Activated CD4-positive, alpha-beta T cell treated with anti-CD3 and anti-CD28 coated beads for 48 hours (primary cell): ENCODE results near the gene FRMD1.

Experiments
- DNase-seq: peaks from one replicate; pipeline ENCODE4 v3.0.0-alpha.2; 2020

The FRMD1 gene

DNA sequence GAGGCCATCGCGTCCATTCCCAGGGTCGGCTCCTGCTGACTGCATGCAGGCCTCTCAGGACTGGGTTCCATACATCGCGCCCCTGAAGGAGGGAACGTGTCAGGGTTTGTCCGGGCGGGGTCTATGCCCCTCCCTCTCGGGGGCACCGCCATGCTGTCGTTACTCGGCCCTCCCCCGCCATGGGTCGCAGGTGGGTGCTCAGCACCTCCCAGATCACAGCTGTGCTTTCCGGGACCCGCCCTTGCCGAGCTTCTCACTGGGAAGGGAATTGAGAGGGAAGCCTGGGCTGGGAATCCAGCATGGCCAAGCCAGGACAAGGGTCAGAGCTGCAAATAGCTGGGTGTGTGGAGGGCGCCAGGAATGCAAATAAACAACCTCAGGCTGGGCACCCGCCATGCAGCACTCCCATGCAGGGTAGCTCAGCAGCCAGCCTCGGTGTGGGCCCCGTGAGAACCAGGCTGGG lies at the start of gene FRMD1:
Gene FRMD1 (minus strand): TSS at position 270 of the 463 bp plus-strand sequence. CDS start 118 bp downstream, at position 152.
- no peak for DNase-seq

DNA sequence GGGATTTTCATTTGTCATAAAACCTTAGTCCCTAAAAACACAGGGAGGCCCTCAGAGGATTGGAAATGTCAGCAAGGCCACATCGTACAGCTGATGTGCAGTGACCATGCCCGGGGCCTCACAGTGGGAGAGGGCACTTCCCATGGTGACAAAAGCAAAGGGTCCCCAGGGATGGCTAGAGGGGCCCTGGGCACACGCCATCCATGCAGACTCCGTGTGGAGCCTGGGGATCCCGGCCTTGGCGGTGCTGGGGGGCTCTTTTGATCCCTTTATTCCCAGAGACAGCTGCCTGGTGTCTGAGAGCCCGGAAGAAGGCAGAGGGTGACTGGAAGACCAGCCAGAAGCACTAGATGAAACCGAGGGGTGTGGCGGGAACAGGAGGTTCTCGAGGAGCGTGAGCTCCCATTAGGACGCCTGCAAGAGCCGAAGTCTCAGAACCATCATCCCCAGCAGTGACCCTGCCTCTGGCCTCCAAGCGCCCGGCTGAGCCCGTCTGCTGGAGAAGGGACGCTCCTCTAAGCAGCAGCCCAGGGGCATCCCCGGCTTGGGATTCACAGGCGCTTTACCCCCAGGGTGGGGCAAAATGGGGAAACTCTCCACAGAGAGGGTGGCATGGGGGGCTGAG lies 49.1 kb upstream of the FRMD1 start:
- no peak for DNase-seq

DNA sequence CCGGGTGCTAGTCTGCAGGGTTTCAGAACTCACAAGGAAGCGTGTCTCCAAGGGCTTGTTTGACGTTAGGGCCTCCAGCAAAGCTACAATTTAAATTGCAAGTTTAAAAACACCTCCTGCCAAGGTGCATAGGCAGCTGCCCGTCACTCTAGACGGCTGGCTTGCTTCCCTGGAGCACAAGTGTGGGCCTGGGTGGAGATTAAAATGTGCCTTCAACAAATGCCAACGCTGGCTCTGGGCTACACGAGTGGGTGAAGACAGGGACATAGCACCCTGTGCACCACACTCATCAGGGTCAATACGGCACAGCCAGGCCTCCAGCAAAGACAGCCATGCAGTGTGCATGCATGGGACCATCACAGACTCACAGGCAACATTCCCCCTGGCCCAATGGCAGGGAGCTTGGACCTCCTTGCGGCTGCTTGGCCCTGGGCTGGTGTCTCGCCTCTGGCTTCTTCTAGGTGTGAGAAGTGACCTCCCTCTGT lies 48.4 kb upstream of the FRMD1 start:
- no peak for DNase-seq

DNA sequence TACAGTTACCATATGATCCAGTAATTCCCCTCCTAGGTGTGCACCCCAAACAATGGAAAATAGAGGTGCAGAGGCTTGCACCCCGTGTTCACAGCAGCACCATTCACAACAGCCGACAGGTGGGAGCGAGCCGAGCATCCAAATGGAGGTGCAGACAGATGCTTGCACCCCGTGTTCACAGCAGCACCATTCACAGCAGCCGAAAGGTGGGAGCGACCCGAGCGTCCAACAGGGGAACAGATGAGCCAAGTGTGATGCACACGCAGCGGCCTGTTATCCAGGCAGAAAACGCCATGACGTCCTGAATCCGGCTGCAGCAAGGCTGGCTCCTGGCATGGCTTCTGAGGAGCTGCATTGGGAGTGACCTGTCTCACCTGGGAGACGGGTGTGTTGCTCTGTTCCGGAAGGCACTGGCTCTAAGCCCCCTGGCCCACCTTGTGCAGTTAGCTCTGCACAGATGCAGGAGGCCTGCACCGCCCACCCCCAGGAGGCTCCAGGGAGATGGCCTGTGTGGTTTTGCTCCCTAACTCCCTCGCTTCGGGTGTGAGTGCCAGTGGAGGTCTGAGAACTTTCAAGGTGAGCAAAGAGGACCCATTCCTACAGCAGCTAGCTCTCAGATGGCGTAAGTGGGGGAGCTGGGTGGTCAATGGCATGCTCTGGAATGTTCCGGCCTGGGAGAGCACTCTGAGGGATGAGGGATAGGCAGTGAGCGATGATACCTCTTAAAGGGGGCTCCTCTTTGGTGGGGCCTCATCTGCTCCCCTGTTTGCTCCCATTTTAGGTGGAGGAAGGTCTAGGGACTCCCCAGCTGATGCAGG lies 47.8 kb upstream of the FRMD1 start:
- no peak for DNase-seq

DNA sequence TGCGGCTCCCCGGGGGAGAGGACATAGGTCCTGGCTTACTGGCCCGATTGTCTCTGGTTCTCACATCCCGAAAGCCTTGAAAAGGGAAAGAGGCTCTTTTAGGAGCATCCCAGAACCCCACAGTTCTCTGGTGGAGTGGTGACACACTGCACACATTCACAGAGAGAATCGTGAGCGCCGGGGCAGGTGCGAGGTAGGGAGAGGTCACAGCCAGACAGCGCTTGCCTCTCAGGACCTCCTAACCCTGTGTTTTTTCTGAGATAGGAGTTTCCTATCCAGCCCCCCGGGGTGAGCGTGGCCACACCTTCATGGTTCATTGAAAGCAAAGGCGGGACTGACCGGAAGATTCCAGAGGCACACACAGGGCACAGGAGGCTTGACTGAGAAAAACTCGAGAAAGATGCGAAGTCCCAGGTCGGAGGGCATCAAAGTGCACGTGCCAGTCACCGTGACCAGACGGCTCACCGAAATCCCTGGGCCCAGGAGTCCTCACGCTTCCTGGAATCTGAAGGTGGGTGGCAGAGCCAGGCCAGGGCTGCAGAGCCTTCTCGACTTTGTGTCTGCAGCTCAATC lies 46.5 kb upstream of the FRMD1 start:
- DNase-seq, result no peak

DNA sequence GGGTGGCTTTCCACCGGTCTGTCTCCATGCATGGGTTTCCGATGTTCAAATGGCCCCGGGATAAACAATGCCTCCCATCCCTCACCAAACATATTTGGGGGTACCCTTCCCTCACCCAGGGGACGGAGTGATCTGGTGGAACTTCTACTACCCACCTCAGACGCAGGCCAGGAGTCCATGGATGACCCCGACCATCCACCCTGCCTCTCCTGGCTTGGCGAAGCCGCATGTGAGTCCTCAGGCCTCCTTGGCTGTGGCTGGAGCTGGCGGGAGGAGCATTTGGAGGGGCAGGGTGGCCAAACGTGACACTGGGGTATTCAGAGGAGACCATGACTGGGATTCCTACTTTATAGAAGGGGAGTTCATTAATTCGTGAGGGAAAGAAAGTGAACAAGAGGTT lies 45.9 kb upstream of the FRMD1 start:
- DNase-seq, result no peak

DNA sequence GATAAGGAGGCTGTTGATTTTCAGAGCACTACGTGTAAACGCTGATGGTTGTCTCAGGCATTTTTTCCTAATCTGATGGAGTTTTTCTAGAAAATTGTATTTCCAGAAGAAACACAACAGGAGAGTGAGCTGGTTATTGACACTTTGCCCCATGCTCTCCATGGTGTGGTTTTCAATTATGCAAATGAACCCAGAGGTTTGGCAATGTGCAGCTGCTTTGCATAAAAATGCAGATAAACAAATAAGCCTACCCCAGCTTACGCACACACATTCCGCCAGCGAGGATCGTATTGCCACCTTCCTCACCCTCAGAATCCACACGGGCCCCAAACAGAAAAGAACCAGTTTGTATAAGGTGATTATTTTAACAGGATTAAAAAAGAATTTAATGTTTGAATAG lies 45.1 kb upstream of the FRMD1 start:
- no peak for DNase-seq

DNA sequence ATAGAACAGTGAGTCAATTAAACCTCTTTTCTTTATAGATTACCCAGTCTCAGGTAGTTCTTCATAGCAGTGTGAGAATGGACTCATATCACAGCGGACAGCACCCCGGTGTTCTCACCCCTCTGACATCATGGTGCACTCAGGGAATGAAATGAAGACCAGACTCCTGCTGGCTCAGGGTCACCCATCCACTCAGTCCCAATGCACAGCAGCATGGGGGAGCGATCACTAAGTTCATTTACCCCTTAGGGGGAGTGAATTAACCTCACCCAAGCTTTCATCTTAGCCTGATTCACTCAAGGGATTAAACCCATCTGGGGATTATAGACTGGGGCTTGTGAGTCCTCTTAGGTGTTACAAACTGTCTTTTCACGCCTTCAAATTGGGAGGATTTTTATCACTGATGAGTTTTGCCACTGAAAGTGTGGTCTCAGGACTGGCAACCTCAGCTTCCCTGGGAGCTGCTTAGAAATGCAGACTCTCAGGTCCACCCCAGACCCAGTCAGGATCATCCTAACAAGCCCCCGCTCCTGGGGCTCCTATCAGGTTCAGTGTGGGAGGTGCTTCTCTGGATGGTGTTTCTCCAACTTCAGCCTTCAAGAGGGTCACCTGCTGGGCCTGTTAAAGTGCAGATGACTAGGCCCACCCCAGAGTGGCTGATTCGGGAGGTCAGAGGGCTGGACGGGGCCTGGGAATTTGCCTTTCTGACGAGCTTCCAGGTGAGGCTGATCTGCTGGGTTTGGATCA lies 44.3 kb upstream of the FRMD1 start:
- DNase-seq, result no peak

DNA sequence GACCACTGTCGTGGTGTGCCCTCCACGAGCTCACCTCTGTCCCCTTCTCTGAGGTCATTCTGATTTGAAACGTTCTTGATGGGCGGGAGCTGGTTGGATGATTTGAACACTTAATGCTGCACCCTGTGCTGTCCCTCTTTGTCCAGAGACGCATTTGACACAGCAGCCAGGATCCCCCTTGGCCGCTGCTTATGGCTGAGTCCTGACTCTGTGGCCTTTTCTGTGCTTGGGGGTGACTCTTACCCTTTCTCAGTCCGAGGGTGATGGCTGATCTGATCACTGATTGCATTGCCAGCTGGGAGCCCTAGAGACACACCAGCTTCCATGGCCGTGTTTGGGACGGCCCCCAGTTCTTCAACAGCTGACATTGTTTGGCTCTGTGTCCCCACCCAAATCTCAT lies 43.5 kb upstream of the FRMD1 start:
- DNase-seq, result no peak

DNA sequence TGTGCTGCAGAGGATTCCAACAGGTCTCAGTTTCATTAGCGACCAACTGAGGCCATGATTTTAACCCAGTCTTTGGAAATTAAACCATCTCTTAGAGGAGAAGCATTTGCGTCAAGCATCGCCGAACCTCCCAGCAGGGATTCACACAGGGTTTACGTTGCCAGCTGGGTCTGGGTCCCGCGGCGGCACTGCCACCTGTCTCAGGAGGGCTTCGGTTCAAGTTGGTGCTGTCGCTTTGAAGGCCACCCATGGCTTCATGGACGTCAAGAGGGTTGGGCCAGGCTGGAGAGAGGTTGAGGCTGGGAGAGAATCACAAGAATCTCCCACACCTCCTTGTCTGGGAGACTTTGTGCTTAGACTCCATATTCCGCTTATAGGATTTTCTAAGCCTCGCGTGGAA lies 43.0 kb upstream of the FRMD1 start:
- DNase-seq, result no peak

DNA sequence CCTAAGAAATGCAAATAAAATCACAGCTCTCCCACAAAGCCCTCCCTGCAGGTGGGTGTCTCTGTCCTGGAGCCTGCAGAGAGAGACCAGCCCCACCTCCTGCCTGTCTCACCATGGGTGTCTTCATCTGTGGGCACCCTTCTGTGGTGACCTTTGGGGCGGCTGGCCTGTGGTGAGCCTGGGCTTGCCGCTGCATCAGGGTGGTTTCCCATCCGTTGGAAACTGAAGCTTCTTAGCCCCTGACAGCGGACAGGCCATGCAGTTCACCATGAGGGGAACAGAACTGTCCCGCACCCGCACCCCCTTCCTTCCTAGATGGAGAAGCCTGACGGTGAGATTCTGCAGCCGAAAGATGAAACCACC lies 42.3 kb upstream of the FRMD1 start:
- DNase-seq, result peak; percentile 29

DNA sequence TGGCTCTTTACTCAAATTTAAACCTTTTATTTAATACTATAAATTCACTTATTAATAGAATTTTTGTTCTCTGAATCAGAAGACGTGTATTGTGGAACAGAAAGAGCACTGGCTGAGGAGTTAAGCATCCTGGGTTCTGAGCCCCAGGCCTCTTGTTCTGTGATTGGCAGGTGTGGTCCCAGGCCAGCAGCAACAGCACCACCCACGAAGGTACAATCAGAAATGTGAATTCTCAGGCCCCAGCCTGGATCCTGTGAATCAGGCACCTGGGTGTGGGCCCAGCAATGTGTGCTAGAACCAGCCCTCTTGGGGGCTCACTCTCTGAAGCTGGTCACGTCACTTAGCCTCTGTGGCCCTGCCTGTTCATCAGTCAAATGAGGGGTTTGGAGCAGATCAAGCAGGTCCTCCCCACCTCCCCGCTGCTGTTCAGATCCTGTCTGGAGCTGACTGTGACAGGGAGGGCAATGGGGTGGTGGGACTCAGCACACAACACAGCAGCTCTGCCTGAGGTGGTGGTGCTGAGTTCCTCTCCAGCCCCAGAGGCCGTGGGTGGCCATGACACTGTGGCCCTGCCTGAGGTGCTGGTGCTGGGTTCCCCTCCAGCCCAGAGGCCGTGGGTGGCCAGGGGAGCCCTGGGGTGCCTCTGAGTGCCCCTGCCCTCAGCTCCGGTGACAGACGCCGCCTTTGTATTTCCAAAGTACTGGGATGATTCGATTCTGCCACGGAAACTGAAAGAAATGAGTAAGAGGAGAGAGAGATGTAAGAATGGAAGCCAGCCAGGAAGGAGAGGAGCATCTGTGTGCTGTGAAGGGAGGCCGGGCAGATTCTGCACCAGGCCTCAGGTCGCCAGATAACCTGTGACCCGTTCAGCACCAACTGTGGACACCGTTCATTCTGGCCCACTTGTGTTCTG lies 41.6 kb upstream of the FRMD1 start:
- peak; percentile 59 for DNase-seq

DNA sequence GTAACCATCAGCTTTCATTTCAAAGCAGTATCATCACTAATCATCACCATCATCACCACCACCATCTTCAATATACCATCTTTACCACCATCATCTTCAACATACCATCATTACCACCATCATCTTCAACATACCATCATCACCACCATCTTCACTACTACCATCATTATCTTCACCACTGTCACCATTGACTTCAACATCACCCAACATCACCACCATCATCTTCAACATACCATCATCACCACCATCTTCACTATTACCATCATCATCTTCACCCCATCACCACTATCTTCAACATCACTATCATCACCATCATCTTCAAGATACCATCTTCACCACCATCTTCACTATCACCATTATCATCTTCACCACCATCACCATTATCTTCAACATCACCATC lies 40.5 kb upstream of the FRMD1 start:
- DNase-seq, result no peak

DNA sequence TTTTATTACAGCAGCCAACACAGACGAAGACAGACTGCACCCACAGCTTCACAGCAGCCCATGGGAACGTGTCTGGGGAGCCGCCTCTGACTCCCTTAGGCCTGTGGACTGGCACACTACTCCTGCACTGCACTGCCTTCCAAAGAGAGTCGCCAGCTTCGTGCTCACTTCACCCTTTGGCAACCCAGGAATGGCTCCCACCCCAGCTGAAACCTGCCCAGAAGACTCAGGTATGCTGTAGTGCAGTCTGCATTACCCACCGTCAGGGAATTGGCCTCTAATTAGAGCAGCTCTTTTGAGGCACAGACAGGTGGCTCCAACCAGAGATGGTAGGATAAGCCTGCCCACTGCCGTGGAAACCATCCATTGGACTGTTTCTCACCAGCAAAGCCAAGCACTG lies 39.9 kb upstream of the FRMD1 start:
- DNase-seq, result no peak

DNA sequence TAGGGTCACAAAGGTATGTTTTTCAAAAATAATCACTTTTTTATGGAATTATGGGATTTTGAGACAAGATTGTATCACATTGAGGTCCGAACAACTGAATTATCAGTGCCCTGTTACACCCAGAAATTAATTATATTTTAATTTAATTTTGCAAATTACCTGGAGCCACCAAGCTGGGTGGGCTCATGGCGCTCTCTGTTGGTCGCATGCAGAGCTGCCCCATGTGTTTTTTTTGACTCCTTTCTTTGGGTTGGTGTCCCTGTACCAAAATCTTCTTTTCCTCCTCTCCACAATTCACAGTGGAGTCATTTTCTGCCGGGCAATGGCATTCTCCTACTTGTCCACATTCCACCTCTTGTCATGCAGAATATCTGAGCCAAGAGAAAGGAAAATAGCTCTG lies 38.9 kb upstream of the FRMD1 start:
- no peak for DNase-seq

DNA sequence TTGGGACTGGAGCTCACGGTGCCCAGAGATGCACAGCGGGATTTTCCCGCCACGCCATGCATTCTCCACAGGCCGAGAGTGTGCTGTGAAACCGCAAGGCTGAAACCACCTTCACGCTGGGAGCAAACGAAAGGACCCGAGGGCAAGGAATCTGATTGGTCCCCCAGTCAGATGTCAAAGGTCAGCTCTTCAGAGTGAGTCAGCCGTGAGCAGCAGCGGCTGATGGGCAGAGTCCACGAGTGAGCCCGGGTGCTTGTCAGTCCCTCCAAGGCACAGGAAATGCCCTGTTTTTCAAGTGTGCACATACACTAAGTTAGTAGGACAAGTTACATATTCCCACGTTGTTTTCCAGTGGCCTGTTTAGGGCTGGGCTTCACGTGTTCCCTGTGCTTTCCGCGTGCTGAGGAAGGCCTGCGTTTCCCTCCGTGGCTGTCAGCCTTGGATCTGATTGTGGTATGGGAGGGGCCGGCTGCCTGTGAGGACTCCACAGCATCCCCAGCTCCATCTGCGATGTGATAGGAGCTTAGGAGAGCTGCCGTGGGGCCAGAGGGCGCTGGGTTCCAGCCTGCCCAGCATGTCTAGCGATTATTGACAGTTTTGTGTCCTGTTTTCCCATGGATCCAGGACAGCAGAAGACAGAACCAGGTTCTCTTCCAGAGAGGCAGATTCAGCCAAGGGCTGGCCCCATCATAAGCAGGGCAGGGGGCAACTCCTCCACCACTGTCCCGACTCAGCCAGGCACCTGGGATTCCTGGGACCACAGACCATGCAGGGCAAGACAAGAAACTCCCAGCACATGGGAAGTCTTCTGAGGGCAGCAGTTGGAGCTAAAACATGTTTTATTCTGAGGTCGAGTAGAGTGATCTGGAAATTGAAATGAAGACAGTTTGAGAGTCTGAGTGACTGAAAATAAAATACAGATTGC lies 38.2 kb upstream of the FRMD1 start:
- DNase-seq, result no peak

DNA sequence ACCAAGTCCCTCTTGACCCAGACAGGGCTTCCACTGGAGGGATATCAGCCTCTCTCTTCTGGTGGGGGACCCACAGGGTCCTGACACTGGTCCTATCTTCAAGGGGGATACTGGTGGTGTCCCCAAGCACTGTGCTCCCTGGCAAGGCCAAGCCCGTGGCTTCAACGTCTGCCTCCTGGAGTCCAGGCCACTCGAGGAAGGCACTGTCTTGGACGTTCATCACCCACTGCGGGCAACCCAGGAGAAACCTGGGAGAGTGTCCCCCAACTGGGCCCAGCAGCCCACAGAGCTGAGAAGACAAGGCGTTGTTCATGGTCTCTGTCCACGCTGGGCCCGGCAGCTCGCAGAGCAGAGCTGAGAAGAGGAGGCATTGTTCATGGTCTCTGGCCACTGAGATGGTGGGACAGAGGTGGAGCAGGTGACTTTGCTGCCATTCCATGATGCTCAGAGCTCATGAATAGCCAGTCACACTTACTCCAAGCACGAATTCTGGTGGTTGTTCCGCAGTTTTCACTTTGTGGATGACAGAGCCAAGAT lies 37.5 kb upstream of the FRMD1 start:
- no peak for DNase-seq

DNA sequence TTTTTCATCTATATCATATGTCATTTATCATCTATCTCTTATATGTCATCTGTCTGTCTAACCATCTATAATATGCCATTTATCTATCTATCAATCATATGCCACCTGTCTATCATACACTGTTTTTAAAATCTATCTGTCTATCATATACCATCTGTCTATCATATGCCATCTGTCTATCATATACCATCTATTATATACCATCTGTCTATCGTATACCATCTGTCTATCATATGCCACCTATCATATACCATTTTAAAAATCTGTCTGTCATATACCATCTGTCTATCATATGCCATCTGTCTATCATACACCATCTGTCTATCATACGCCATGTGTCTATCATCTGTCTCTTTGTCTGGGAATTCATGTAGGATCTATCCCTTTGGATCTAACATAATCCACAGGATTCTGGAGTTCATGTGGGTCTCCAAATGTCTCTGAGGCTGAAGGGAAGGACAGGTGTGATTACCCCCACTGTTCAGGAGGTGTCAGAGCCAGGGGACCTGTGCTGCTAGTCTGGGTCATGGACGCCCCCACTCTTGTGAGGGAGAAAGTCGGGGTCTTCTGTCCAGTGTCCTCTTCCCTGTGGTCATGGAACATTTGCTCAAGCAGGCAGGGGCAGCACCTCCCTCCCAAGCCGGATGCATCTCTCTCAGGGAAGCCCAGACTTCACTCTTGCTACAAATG lies 36.9 kb upstream of the FRMD1 start:
- no peak for DNase-seq

DNA sequence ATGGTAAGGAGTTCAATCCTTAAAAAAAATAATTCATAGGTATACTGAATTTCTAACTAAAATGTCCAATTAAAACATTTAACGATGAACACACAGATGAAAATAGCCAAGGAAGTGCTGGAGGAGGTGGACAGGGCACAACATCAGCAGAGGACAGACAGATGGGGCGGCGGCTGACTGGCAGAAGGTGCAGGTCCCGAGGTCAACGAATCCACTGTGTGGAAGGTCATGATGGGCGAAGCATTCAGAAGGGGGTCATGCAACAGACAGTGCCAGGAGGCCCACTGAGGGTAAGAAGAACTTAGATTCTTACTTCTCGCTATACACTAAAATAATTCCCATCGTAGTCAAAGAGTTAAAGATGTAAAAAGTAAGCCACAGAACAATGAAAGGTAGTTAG lies 34.2 kb upstream of the FRMD1 start:
- DNase-seq, result no peak

DNA sequence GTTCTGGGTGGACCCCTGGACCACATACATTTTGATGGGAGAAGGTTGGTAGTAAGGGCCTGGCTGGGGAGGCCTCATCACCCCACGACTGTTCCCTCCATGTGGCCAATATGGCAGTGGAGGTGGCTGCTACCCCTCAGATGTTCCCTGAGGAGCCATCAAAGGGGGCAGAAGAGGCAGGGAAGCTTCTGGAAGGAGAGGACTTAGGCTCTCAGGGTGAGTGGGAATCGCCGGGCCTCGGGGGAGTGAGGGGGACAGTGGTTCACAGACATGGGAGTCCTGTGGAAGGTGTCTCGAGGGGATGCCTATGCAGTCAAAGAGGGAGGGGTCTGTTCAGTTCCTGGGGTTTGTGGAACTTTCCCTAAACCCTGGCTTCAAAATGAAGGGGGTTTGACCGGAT lies 32.9 kb upstream of the FRMD1 start:
- no peak for DNase-seq
